Muscle of arm (tissue), 12 donors: ENCODE measurements around the gene SYT14. TPM values are rescaled to one million over a fixed set of nuclear protein-coding genes. Genes with fewer than 3 reads are reported as not detected.

Source experiments
- DNase-seq: peaks from one replicate; pipeline ENCODE4 v3.0.0-alpha.2; 2013
- polyA plus RNA-seq, 12 donors: library from polyadenylated mRNA; unstranded; fragments of 120-200 nt; gene quantifications; one replicate each; pipeline ENCODE4 v1.2.1, GENCODE V29; 2013; ENCODE audit not compliant: insufficient read length in 12 of 12

SYT14 gene
- polyA plus RNA-seq, 12 donors = 1.0 to 6.1 (median 1.6) TPM; not detected in 1

- no peak for DNase-seq
Observed at GRCh38 chr1:210201681-210202080, 263.7 kb downstream of the SYT14 start.

- DNase-seq = no peak
Observed at GRCh38 chr1:210207597-210208450, 269.8 kb downstream of the SYT14 start.

- no peak for DNase-seq
Observed at GRCh38 chr1:210213335-210213734, 275.3 kb downstream of the SYT14 start.

GRCh38 chr1:210214573-210215409 is 276.8 kb downstream of the SYT14 start:
- no peak for DNase-seq

- no peak for DNase-seq
Observed at GRCh38 chr1:210217482-210217881, 279.5 kb downstream of the SYT14 start.

GRCh38 chr1:210218047-210218446 is 280.0 kb downstream of the SYT14 start:
- DNase-seq = no peak

Other genes starting within 250 kb of the SYT14 start
- under 1 TPM in 6 of 12 donors, not detected in 6; 0.16 to 0.45 (median 0.26) TPM for gene HSD11B1, start 233.4 kb upstream of the SYT14 start, polyA plus RNA-seq
- gene TRAF3IP3, start 182.2 kb upstream of the SYT14 start, polyA plus RNA-seq = 10 to 100 TPM in 2 of 12 donors, 1 to 10 TPM in 9, not detected in 1; 1.4 to 28.0 (median 3.3) TPM
- gene C1orf74, start 153.7 kb upstream of the SYT14 start, polyA plus RNA-seq = 1 to 10 TPM in 11 of 12 donors, not detected in 1; 2.2 to 3.2 (median 2.8) TPM
- gene IRF6, start 132.1 kb upstream of the SYT14 start, polyA plus RNA-seq = 10 to 100 TPM in 3 of 12 donors, 1 to 10 TPM in 2, under 1 TPM in 6, not detected in 1; 0.37 to 30.1 (median 0.75) TPM
- 1 to 10 TPM in 11 of 12 donors, not detected in 1; 6.4 to 8.9 (median 7.4) TPM for gene UTP25, start 110.2 kb upstream of the SYT14 start, polyA plus RNA-seq